ENCODE results near the gene MOV10. TPM values are rescaled to one million over a fixed set of nuclear protein-coding genes. Genes with fewer than 3 reads are reported as not detected.
A peak's percentile ranks its signal among the peaks of the same experiment; 100 is the strongest.

MOV10 gene
- total and polyA plus RNA-seq, 2 donors (not counting 1 experiment from before 2014, with no cell fraction given), result 31.0 to 46.2 TPM

- peak overlapping the region; percentile 6 for H3K27ac Mint-ChIP-seq
- CTCF ChIA-PET, result no interaction called here
- intact Hi-C loops (cut with micrococcal nuclease), result no loop called here
Measured at GRCh38 chr1:112687785-112688496, 13.5 kb downstream of the MOV10 start.

More at GRCh38 chr1:112687785-112688496, 13.5 kb downstream of the MOV10 start:
- Mint-ChIP-seq H3K4me1 (peaks cover 6% of the 10 kb centered on the region), H3K9me3 (ENCODE audit: insufficient read depth) (no peaks in the 10 kb centered on the region), H3K27me3 (no peaks in the 10 kb centered on the region), H3K4me3 (no peak overlapping the region)
- Histone ChIP-seq H3K27ac (ENCODE audit: low read length in 2 of 2) (no peak overlapping the region), H4K20me1 (ENCODE audit: control insufficient read depth, insufficient read depth, low read length, poor library complexity, severe bottlenecking) (no peaks in the 10 kb centered on the region), H3K79me2 (ENCODE audit: control insufficient read depth, insufficient read depth, low read length) (no peaks in the 10 kb centered on the region), H3K9me3 (ENCODE audit: control extremely low read depth in 1 of 3, control insufficient read depth in 2 of 3, insufficient read depth in 1 of 3, low read length in 2 of 3) (no peaks in the 10 kb centered on the region), H3K4me2 (replicated peaks; ENCODE audit: low read depth, low read length, poor library complexity, severe bottlenecking) (no peak overlapping the region), H3K9ac (ENCODE audit: low read length) (no peak overlapping the region), H3K4me1 (ENCODE audit: control insufficient read depth in 2 of 2, insufficient read depth in 2 of 2, low read length in 2 of 2) (no peaks in the 10 kb centered on the region), H3K36me3 (replicated peaks in 1 of 2; ENCODE audit: control extremely low read depth in 1 of 2, control insufficient read depth in 1 of 2, extremely low read depth in 1 of 2, insufficient read depth in 2 of 2, low read length in 1 of 2) (peaks cover 2 to 13% of the 10 kb centered on the region in 2 experiments), H3K27me3 (replicated peaks in 1 of 4; ENCODE audit: control extremely low read depth in 1 of 4, control insufficient read depth in 3 of 4, insufficient read depth in 4 of 4, low read length in 3 of 4) (no peaks in the 10 kb centered on the region), H3K4me3 (ENCODE audit: control extremely low read depth in 1 of 5, extremely low read depth in 1 of 5, insufficient read depth in 1 of 5, low read depth in 2 of 5, low read length in 4 of 5) (no peak overlapping the region), H2AFZ (ENCODE audit: insufficient read depth, low read depth, low read length, poor library complexity, severe bottlenecking) (no peak overlapping the region)
- WGBS (ENCODE audit: insufficient coverage), result 99% methylated on average over 11 of the region's 13 CpGs
- ATAC-seq (ENCODE audit: low read depth), result no peak
- DNase-seq, result no peak
- POLR2A ChIA-PET, result no interaction called here
- TF ChIP-seq EZH2 (IDR thresholded peaks at IDR 0.05; ENCODE audit: borderline replicate concordance, insufficient read depth, low read depth, low read length, poor library complexity, severe bottlenecking) (no peak), CTCF (IDR thresholded peaks at IDR 0.05) (no peak)
